GM15510 (cell line): ENCODE measurements around the gene CABLES2.

Experiments used
- POLR2A ChIP-seq: IDR thresholded peaks from 3 replicates; pipeline ENCODE4 v1.6.1; 2011; ENCODE audit warnings: borderline replicate concordance; ENCODE audit not compliant: insufficient read length; ENCODE audit errors: extremely low read depth

CABLES2 gene

DNA sequence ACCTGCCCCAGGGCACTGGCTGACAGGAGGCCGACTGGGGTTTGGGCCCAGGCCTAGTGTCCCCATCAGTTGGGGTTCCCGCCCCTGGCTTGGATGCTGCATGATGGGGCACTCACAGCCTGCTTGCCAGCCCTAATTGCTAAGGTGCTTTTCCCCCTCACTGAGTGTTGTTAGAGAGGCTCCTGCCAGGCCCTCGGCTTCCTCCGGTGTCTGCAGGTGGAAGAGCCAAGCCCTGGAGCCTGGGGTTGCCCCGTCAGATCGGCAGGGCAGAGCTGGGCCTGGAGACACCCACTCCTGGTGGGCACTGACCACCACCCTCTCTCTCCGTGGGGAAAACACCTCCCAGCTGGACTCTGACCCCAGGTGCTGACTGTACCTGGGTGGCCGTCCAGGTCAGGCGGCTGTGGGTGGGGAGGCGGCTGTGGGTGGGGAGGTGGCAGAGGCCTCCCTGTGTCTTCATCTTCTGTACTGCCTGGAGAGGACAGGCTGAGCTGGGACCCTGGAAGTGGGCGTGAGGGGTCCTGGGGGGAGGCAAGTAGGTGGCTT lies 6.0 kb upstream of the CABLES2 start:
- no peak for TF ChIP-seq POLR2A

DNA sequence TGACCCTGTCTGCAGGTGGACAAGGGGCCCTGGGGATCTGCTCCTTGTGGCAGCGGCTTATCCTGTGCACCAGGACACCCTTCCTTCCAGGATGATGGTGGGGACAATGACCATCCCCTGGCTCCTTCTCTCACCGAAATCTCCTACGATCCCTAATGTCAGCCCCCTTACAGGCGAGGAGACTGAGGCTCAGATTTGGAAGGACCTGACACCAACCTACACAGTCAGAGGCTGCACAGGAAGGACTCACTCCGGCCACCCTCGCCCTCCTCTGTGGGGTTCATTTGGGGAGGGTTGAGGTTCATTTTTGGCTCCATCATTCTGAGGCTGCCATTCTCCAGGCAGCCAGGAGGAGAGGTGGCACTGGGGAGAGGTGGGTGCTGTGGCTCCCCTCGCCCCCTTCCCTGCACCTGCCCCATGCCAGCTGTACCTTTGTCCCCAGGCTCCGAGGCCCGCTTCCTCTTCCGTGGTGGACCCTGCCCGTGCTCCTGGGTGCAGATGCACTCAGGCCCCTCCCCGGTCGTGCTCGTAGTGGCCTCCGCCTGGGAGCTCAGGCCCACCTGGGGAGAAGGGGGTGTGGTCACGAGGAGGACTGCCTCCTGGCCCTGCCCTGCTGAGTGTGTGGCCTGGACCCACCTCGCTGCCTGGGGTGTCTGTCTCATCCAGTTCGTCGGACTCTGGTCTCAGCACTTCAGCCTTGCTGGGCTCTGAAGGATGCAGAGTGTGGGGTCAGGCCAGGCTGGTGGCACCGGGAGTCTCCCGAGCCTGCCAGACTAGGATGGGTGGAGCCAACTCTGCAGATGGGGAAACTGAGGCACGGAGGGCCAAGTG lies 5.3 kb upstream of the CABLES2 start:
- TF ChIP-seq POLR2A = no peak

DNA sequence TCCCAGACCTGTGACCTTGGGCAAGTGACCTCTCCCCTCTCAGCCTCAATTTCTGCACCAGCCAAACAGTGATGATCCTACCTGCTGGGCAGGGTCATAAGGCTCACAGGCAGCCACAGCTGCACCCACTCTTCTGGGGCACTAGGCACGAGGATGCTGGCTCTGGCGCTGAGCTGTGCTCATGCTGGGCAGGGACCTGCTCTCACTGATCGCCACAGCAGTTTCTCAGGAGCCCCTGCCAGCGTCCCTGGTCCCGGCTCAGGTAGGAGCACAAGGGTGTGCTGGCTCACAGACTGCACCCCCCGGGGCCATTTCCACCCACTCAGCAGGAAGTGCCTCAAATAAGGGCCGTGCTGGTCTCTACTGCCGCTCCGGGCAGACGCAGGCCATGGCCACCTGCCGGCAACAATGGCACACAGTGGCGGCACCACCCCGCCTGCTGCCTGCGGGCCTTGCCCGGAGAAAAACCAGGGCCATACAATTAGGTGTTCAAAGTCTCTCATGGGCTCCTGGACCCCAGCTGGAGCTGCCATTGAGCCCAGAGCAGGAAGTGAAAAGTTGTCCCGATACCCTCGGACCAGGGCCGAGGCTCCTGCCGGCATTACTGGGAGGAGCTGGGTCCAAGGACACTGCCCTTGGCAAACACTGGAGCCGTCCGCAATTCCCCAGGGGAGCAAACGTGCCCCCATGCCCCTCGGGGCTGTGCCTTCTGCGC lies 4.6 kb upstream of the CABLES2 start:
- TF ChIP-seq POLR2A = no peak

DNA sequence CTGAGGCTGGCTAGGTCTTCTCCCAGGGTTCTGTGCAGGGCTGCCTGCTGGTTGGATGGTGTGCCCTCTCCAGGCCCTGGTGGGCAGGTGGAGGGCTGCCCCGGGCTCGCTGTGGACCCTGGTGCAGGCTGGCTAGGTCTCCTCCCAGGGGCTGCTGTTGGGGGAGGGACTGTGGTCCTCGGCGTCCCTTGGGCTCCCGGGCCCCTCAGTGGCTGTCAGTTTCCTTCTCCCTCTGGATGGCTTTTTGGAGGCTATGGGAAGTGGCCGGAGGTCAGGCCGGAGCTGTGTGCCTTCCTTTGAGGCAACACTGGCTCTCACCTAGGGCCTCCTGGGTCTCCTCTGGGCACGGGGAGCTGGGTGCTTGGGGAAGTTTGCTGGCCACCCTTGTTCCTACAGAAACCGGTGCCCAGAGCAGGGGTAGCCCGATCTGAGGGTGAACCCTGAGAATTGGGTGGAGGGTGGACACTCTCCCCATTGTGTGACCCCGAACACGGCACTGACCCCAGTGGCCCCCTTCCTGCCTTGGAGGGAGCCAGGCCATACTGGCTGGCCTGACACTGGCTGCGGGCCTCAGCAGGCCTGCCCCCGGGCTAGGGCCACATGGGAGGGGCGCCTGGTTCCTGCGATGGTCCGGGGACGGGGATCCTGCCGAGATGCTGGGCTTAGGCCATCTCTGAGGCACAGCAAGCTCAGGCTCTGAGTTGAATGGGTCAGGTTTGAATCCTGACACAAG lies 3.8 kb upstream of the CABLES2 start:
- TF ChIP-seq POLR2A = no peak

DNA sequence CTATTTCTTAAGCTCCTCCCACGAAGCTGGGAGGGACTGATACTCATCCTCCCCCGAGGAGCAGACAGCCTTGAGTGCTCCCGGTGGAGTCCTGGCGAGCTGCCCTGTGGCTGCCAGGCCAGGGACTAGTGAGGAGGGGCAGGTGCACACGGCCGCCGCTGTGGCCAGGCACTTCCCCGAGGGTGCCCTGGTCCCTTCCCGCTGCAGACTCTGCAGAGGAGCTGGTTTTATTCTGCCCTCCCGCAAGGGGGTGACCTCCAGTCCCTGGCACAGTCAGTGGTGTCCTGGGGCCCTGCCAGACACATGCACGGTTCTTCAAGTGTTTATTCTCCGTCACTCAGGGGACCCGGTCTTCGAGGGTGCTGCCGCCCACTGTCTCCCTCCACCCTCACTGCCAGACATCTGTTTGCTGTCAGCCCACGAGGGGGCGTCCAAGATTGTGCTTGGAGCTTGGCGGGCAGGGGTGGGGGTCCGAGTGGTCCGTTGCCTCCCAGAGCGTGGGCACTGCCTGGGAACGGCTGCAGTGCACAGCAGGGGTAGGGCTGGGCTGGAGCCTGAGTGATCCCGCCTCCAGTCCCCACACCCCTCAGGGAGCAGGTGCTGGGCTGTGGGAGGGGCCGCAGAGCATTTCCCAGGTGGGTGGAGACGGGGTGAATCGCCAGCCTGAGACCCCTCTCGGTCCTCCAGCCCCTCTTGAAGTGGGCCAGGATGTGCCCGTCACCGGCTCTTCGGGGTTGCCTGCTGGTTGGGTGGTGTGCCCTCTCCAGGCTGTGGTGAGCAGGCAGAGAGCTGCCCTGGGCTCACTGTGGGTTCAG lies 3.1 kb upstream of the CABLES2 start:
- no peak for TF ChIP-seq POLR2A

DNA sequence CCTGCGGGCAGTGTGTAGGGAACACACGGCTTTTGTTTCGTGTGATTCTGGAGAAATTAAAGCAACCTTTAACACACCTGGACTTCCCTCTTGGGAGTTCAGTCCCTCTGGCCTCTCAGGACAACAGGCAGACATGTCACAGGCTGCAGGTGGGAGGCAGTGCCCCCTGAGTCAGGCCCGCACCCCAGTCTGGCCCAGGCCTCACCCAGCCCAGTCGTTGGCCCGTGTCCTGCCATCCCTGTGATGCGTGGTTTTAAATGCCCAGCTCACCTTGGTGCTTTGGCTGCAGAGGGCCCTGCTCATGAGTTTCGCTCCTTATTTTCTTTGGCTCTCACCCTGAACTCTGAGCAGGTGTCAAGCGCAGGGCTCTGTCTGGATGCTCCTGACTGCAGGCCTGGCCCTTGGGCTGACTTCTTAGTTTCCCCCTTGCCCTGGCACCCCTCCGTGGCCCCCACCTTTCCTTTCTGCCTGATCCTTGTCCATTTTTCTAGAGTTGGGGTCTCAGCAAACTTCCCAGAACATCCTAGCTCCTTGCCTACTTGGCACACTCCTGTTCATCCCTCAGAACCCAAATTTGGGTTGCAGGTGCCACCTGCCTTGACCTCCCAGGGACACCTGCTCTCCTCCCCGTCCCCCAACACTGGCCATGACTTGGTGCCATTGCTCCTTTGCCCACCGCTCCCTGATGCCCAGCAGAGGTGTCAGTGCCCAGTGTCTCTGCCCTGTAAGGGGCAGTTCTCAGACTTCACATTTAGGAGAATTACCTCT lies 2.2 kb upstream of the CABLES2 start:
- TF ChIP-seq POLR2A = no peak

DNA sequence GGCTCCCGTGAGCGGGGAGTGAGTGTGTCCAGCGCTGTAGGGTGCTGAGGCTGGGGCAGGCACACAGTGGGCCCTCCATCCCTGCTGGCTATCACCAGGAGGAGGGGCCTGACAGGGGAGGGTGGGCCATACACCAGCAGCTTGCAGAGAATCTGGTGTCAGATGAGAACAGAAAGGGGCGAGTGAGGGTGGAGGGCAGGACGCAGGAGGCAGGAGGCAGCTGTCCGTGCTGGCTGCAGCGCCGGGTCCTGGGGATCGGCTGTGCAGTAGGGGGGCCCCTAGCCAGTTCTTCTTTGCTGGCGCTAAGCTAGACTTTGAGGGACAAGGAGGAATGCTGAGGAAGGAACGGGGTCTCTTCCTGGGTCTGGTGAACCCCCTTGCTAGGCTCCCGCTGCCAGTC lies 1.6 kb upstream of the CABLES2 start:
- no peak for TF ChIP-seq POLR2A

DNA sequence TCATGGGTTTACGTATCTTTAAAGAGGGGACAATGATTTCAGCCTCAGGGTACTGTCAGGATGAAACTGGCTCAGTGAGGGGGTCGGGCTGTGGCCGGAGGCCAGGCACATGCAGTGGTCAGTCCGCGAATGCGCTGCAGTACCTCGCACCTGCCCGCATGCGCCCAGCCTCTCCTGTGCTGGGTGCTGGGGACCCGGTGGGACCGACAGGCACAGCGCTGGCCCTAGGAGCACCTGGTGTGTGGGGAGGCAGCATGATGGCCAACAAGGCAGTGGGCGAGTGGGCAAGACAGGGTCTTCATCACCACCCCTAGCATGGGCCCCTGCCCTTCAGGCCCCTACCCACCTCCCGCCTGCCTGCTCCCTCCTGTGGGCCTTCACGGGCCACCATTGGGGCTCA lies 970 bp upstream of the CABLES2 start:
- no peak for TF ChIP-seq POLR2A

DNA sequence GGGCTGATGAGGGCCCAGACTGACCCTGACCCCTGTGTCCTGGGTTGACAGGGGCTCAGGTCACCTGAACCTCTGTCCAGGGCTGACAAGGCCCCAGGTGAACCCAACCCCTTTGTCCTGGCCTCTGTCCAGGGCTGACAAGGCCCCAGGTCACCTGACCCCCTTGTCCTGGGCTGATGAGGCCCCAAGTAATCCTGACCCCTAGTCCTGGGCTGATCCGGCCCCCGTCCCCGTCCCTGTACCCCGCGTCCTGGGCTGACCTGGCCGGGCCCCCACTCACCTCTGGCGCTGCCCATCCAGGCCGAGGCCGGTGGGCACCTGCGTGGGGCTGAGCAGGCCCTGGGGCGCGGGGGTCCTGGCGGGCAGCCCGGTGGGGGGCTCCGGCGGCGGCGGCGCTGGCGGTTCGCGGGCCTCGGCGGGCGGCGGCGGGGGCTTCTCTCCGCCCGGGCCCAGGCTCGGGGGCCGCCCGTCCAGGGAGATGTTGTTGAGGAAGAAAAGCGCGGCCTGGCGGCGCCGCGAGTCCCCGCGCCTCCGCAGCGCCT lies 379 bp downstream of the CABLES2 start:
- TF ChIP-seq POLR2A = no peak

DNA sequence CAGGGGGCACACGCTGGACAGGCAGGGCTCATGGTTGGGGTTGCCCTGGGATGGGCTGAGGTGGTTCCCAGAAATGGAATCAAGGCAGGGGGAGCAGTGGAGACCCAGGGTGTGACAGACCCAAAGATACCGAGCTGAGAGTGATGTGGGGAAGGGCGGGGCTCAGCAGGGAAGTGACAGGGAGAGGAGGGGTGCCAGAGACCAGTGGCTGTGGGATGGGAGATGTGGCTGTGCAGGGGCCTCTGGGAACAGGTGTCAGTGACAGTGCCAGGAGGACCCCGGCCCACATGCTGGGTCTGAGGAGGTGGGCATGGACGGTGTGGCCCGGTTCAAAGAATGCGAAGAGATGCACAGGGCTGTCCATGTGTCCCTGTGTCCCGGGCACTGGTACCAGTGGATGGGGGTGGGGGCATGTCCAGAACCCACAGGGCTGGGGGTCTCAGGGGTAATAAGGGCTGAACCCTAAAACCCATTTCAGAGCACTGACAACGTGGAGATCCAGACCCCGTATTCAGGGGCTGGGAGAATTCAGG lies 1.0 kb downstream of the CABLES2 start:
- no peak for TF ChIP-seq POLR2A

DNA sequence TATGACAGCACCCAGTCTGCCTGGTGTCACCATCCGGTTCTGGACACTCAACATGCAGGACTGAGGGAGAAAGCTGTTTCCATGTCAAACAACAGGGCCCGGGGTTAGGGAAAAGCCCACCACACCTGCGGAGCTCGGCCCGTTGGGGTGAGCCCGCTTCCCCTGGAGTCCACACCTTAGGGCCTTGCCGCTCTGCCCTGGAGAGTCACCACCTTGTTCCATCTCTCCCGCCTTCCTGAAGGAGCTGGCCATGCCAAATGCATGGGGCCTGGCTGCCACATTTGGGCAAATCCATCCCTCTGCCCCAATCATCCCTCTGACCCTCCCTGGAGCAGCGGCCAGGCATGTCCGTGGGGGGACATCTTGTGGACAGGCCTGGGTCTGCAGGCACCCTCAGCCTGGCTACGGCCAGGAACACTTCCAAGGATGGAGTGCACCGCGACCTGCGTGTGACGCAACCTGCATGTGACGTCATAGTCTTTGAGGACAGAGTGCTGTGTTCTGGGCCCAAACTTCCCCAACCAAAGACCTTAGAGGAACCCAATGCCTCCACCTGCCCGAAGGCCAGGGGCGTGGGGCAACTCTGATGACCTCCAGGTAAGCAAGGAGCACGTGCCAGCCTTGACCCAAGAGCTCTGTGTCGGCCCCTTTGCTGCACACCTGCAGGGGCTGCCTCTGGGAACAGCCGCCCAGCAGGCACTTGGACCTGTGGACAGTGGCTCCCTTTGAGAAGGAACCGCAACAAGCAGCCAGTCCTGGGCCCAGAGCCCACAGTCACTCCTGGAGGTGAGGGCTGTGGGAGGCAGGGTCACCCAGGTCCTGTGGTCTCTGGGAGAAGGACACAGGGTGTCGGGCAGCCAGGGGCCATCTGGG lies 1.7 kb downstream of the CABLES2 start:
- TF ChIP-seq POLR2A = no peak

DNA sequence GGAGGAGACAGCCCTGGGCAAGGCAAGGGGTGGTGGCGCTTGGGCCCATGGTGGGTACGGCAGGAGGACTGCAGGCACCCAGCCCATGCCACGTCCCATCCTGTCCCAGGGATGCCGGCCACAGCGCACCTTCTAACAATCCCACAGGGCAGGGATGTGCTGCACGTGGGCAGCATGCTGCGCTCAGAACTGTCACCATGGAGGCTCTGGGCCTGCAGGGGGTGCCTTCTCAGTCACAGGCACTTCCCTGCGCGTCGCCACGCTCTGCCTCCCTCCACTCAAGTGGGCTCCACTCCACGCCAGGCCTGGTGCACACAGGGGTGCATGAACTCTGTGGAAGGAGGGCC lies 2.4 kb downstream of the CABLES2 start:
- TF ChIP-seq POLR2A = no peak
